Loucy (cell line): Measurements from ENCODE around the gene MAP3K5.

Experiments
- H2AFZ ChIP-seq: fragments of 200-600 bp; sonication (generic); 2 replicates; pipeline ENCODE4 v1.6.0; 2016; ENCODE audit warnings: antibody characterized with exemption, mild to moderate bottlenecking, low read length, moderate library complexity
- H3F3A ChIP-seq: fragments of 200-600 bp; 2 replicates; pipeline ENCODE4 v1.6.0; 2016; ENCODE audit warnings: antibody characterized with exemption, low read depth, mild to moderate bottlenecking
- H3K27me3 ChIP-seq: fragments of 200-600 bp; sonication (generic); 2 replicates; pipeline ENCODE4 v1.6.1; 2014; ENCODE audit warnings: low read length, mild to moderate bottlenecking; ENCODE audit not compliant: insufficient read depth, poor library complexity, severe bottlenecking
- H3K36me3 ChIP-seq: fragments of 200-600 bp; sonication (generic); 2 replicates; pipeline ENCODE4 v1.6.1; 2016; ENCODE audit warnings: low read length; ENCODE audit not compliant: insufficient read depth
- H3K4me1 ChIP-seq: fragments of 200-600 bp; sonication (generic); 2 replicates; pipeline ENCODE4 v1.5.1; 2014; ENCODE audit warnings: low read length, mild to moderate bottlenecking; ENCODE audit not compliant: insufficient read depth, poor library complexity, severe bottlenecking
- H3K4me2 ChIP-seq: fragments of 200-600 bp; sonication (generic); 2 replicates; pipeline ENCODE4 v1.6.0; 2014; ENCODE audit warnings: antibody characterized with exemption, low read length, low read depth, mild to moderate bottlenecking; ENCODE audit not compliant: poor library complexity, severe bottlenecking
- H3K4me3 ChIP-seq: fragments of 200-600 bp; sonication (generic); 2 replicates; pipeline ENCODE4 v1.5.1; 2014; ENCODE audit warnings: low read length, mild to moderate bottlenecking, mixed read lengths; ENCODE audit not compliant: poor library complexity, severe bottlenecking
- H3K79me2 ChIP-seq: fragments of 200-600 bp; sonication (generic); 2 replicates; pipeline ENCODE4 v1.6.1; 2014; ENCODE audit warnings: low read length; ENCODE audit not compliant: insufficient read depth
- H3K9ac ChIP-seq: fragments of 200-600 bp; sonication (generic); 2 replicates; pipeline ENCODE4 v1.6.0; 2014; ENCODE audit warnings: mild to moderate bottlenecking, low read depth, low read length, moderate library complexity; ENCODE audit not compliant: poor library complexity, severe bottlenecking
- H3K9me2 ChIP-seq: fragments of 200-600 bp; sonication (generic); replicated peaks from 2 replicates; pipeline ENCODE4 v1.6.1; 2016; ENCODE audit warnings: low read depth, low read length, mixed read lengths
- H3K9me3 ChIP-seq: fragments of 200-600 bp; sonication (generic); 2 replicates; pipeline ENCODE4 v1.6.1; 2014; ENCODE audit warnings: mild to moderate bottlenecking, antibody characterized with exemption, low read length, low read depth; ENCODE audit not compliant: insufficient read depth
- H4K20me1 ChIP-seq: fragments of 200-600 bp; sonication (generic); 2 replicates; pipeline ENCODE4 v1.6.0; 2014; ENCODE audit warnings: antibody characterized with exemption, low read length, mild to moderate bottlenecking; ENCODE audit not compliant: insufficient read depth, poor library complexity, severe bottlenecking
- CTCF ChIP-seq: fragments of 200-600 bp; sonication (generic); conservative IDR thresholded peaks from 2 replicates; pipeline ENCODE4 v1.5.1; 2014; ENCODE audit warnings: mild to moderate bottlenecking, antibody characterized with exemption, low read length
- EZH2phosphoT487 ChIP-seq: fragments of 200-600 bp; IDR thresholded peaks from 2 replicates; pipeline ENCODE4 v1.6.1; 2018; ENCODE audit warnings: antibody characterized with exemption, mild to moderate bottlenecking, moderate library complexity, borderline replicate concordance

Gene MAP3K5

GRCh38 chr6:136684466-136684865 is 107.8 kb downstream of the MAP3K5 start:
- Histone ChIP-seq H3K9me3 (no peaks in the 10 kb centered on the region), H3K4me1 (no peaks in the 10 kb centered on the region), H3K4me2 (no peak overlapping the region), H3K4me3 (no peak overlapping the region), H3K79me2 (no peaks in the 10 kb centered on the region), H3K36me3 (no peaks in the 10 kb centered on the region), H3K27me3 (no peaks in the 10 kb centered on the region), H4K20me1 (no peaks in the 10 kb centered on the region), H2AFZ (no peak overlapping the region), H3K9me2 (no peaks in the 10 kb centered on the region), H3K9ac (no peak overlapping the region), H3F3A (no peaks in the 10 kb centered on the region)
- TF ChIP-seq EZH2phosphoT487 = no peak
- no peak for TF ChIP-seq CTCF

GRCh38 chr6:136683209-136683941 is 108.9 kb downstream of the MAP3K5 start:
- Histone ChIP-seq H3K4me3 (no peak overlapping the region), H3F3A (no peaks in the 10 kb centered on the region), H3K4me2 (no peak overlapping the region), H3K36me3 (no peaks in the 10 kb centered on the region), H4K20me1 (no peaks in the 10 kb centered on the region), H3K27me3 (no peaks in the 10 kb centered on the region), H2AFZ (no peak overlapping the region), H3K4me1 (no peaks in the 10 kb centered on the region), H3K79me2 (no peaks in the 10 kb centered on the region), H3K9me3 (no peaks in the 10 kb centered on the region), H3K9ac (no peak overlapping the region), H3K9me2 (no peaks in the 10 kb centered on the region)
- TF ChIP-seq EZH2phosphoT487 (no peak), CTCF (no peak)

GRCh38 chr6:136682292-136682691 is 110.0 kb downstream of the MAP3K5 start:
- Histone ChIP-seq H2AFZ (no peak overlapping the region), H3K9me2 (no peaks in the 10 kb centered on the region), H3K36me3 (no peaks in the 10 kb centered on the region), H3K79me2 (no peaks in the 10 kb centered on the region), H3K4me1 (no peaks in the 10 kb centered on the region), H3K9me3 (no peaks in the 10 kb centered on the region), H3F3A (no peaks in the 10 kb centered on the region), H3K4me3 (no peak overlapping the region), H3K9ac (no peak overlapping the region), H3K27me3 (no peaks in the 10 kb centered on the region), H4K20me1 (no peaks in the 10 kb centered on the region), H3K4me2 (no peak overlapping the region)
- TF ChIP-seq CTCF (no peak), EZH2phosphoT487 (no peak)
